GM19455 (cell line): ENCODE measurements around the gene KCNC1.

Experiments used
- ATAC-seq: cut with Tn5 transposase; IDR thresholded peaks from one replicate; pipeline ENCODE4 v1.9.1; 2021; ENCODE audit not compliant: unreplicated experiment

Gene KCNC1

GRCh38 chr11:17814546-17814945, 80.0 kb downstream of the KCNC1 start:
- no peak for ATAC-seq

GRCh38 chr11:17816232-17816931, 81.8 kb downstream of the KCNC1 start:
- ATAC-seq: no peak

- ATAC-seq: no peak
Observed at GRCh38 chr11:17821648-17822400, 87.2 kb downstream of the KCNC1 start.

GRCh38 chr11:17822401-17822781, 87.8 kb downstream of the KCNC1 start:
- no peak for ATAC-seq

DNA sequence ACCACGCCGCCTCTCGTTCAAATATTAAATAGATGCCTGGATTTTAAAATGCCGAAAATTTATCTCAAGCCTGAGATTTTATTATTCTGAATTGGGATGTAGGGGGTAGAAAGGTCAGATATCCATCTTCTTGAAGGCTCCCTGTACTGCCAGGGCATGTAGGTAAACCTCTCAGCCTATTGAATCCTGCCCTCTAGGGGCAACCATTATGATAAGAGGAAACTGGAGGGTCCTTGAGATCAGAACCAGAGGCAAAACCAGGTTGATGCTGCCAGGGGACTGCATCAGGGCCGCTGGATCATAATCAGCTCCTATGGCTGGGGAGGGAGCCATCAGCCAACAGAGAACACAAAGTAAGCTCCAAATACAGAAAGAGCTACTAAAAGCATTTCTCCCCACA, 92.4 kb downstream of the KCNC1 start:
- no peak for ATAC-seq

- ATAC-seq: no peak
Observed at GRCh38 chr11:17828311-17828751, 93.8 kb downstream of the KCNC1 start.

- no peak for ATAC-seq
Observed at GRCh38 chr11:17831228-17831627, 96.6 kb downstream of the KCNC1 start.

GRCh38 chr11:17831883-17832282, 97.3 kb downstream of the KCNC1 start:
- ATAC-seq: no peak
